GM18870 (cell line): Measurements from ENCODE around the gene HAGHL.
"Not testable (repeated sequence)": the region's sequence is repeated elsewhere in the genome, so short reads cannot be mapped to it uniquely, and the experiment has no call there.

Source experiments
- ATAC-seq: cut with Tn5 transposase; IDR thresholded peaks from one replicate; pipeline ENCODE4 v1.9.1; 2021; ENCODE audit warnings: moderate library complexity; ENCODE audit not compliant: unreplicated experiment

The HAGHL gene

GRCh38 chr16:767743-768235 lies 40.9 kb downstream of the HAGHL start:
- ATAC-seq = no peak

DNA sequence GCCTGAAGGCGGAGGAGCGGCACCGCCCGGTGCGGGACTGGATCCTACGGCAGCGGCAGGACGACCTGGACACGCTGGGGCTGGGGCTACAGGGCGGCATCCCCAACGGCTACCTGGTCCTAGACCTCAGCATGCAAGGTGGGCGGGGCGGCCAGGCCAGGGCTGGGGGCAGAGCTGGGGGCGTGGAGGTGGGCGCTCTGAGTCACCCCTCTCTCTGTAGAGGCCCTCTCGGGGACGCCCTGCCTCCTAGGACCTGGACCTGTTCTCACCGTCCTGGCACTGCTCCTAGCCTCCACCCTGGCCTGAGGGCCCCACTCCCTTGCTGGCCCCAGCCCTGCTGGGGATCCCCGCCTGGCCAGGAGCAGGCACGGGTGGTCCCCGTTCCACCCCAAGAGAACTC lies 41.5 kb downstream of the HAGHL start:
- ATAC-seq = no peak

DNA sequence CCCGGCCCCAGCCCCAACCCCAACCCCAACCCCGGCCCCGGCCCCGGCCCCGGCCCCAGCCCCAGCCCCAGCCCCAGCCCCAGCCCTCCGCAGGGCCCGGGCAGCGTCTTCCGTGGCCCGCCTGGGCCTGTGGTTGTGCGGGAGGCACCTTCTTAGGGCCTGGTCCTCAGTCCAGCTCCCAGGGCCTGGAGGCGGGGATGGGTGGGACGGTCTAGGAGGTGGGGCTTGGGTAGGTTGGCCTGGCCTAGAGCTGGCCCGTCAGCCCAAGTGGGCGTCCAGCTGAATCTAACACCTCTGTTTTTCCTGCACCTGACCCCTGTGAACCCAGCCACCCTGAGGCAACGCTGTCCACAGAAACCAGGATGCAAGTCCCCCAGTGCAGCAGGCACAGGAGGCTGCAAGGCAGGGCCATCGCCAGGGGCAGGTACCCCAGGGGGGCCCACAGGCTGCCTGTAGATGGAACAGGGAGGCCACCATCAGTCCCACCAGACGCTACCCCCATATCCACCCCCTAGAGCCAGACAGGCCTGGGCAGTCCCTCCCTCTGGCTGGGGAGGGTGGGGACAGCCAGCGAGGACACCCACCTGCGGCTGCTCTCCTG lies 42.4 kb downstream of the HAGHL start:
- no peak for ATAC-seq

DNA sequence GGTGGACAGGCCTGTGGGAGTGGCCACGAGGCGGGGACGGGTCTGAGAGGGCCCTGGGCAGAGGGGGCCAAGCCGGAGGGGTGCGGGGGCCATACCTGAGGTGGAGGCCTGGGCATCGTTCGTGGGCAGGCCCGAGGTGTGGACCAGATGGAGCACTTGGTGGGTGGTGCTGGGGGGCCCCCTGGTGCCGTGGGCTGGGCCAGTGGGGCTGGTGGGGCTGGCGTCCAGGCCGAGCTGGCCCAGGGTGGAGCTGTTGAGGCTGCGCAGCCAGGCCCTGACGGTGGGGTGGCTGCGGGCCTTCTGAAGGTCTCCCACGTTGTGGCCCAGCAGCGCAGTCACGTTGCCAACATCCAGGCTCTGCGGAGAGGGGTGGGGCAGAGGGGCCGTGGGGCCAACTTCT lies 43.0 kb downstream of the HAGHL start:
- no peak for ATAC-seq

GRCh38 chr16:770411-770810 lies 43.5 kb downstream of the HAGHL start:
- no peak for ATAC-seq

DNA sequence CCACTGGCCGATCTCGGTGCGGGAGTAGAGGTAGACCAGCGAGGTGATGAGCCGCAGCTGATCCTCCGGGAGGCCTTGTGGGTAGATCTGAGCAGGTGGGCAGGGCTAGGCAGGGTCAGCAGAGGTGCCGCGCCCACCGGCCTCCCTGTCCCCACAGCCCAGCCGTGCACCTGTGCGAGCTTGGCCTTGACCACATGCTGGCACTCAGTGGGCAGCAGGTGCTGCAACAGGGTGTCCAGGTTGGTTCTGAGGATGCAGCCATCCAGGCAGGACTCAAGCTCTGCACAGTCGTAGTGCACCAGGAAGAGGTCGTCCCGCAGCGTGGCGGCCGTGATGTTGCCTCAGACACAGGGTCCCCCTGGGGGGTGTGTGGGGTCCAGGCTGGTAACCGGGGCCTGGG lies 46.1 kb downstream of the HAGHL start:
- ATAC-seq = no peak

GRCh38 chr16:774086-775001 lies 47.4 kb downstream of the HAGHL start:
- no peak for ATAC-seq

DNA sequence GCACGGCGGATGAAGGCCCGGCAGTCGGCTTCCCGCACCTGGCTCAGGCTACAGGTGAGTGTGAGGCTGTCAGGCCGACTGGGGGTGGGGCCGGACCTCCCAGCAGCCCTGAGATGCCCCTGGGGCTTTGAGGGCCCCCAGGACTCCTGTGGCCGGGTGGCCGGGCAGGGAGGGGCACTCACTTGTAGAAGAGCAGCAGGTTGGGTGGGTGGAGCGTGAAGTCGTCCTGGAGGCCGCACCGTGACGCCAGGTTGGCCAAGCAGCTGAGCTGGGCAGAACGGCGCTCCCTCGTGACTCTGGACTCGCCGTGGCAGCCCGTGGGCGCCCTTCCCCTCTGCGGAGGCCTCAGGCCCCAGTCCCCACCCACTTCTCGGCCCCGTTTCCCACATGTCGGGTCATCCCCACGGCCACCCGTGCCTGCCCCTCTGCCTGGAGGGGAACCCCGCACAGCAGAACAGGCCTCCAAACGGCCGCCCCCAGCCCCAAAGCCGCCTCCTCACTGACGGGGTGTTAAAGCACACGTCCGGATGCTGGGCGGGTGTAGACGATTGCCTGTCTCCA lies 48.4 kb downstream of the HAGHL start:
- no peak for ATAC-seq

DNA sequence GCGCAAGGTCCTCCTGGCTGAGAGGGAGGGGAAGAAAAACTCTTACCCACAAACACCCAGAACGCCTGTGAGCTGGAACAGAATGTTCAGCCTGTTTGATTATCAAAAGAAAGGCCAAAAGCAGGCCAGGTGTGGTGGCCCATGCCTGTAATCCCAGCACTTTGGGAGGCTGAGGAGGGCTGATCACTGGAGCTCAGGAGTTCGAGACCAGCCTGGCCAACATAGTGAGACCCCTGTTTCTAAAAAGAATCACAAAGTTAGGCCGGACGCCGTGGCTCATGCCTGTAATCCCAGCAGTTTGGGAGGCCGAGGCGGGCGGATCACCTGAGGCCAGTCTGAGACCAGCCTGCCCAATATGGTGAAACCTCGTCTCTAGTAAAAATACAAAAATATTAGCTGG lies 49.4 kb downstream of the HAGHL start:
- not testable (repeated sequence) for ATAC-seq

DNA sequence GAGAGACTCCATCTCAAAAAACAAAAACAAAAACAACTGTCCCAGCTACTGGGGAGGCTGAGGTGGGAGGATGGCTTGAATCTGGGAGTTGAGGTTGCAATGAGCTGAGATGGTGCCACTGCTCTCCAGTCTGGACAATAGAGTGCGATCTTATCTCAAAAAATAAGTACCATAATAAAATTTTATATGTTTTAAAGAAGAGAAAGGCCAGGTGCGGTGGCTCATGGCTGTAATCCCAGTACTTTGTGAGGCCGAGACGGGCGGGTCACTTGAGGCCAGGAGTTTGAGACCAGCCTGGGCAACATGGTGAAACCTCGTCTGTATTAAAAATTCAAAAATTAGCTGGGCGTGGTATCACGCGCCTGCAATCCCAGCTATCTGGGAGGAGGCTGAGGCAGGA lies 49.9 kb downstream of the HAGHL start:
- no peak for ATAC-seq

GRCh38 chr16:777826-778225 lies 50.9 kb downstream of the HAGHL start:
- ATAC-seq = no peak

DNA sequence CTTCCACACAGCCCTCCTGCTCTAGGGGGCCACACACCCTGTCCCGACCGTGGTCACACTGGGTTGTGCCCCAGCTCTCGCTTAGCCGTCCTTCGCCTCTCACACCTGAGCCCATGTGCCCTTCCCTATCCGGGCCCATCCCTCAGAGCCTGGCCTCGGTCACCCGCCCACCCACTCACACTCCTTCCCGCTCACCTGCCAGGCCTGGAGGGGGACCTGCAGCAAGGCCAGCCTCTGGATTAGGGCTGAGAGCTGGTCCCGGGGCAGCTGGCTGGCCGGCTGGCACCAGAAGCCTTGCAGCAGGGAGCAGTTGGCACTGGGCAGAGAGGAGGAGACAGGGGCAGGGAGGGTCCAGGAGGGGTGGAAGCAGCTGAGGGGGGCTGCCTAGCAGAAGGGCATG lies 51.5 kb downstream of the HAGHL start:
- ATAC-seq = no peak

- ATAC-seq = no peak
Observed at GRCh38 chr16:778909-779527, 52.1 kb downstream of the HAGHL start.
